Vagina (tissue), 2 donors: Measurements from ENCODE around the gene TNFAIP3. TPM values are rescaled to one million over a fixed set of nuclear protein-coding genes. Genes with fewer than 3 reads are reported as not detected.
"Not testable (repeated sequence)": the region's sequence is repeated elsewhere in the genome, so short reads cannot be mapped to it uniquely, and the experiment has no call there.

ENCODE experiments used
- DNase-seq, 2 donors: peaks; one replicate each; pipeline ENCODE4 v3.0.0-alpha.2; 2017; ENCODE audit errors: extremely low spot score in 2 of 2
- H3K27ac ChIP-seq: fragments of 200-600 bp; sonication (generic); one replicate; pipeline ENCODE4 v1.5.1; 2019
- H3K27me3 ChIP-seq: fragments of 200-600 bp; sonication (generic); one replicate; pipeline ENCODE4 v1.5.1; 2019
- H3K36me3 ChIP-seq, 2 donors: fragments of 200-600 bp; sonication (generic); one replicate each; pipeline ENCODE4 v1.5.1; 2017 to 2019
- H3K4me1 ChIP-seq: fragments of 200-600 bp; sonication (generic); one replicate; pipeline ENCODE4 v1.5.1; 2019
- H3K4me3 ChIP-seq, 2 donors: fragments of 200-600 bp; sonication (generic); 1 replicate in 1 of 2; 2 replicates in 1 of 2; pipeline ENCODE4 v1.5.1; 2016 to 2019
- H3K9me3 ChIP-seq: fragments of 200-600 bp; sonication (generic); one replicate; pipeline ENCODE4 v1.5.1; 2019
- CTCF ChIP-seq, 3 experiments: fragments of 450-650 bp in 2 of 3; fragments of 200-600 bp in 1 of 3; sonication (generic) in 1 of 3; IDR thresholded peaks; one replicate each; pipeline ENCODE4 v1.5.1; 2017 to 2019; ENCODE audit warnings: antibody characterized with exemption in 3 of 3, mild to moderate bottlenecking in 2 of 3, moderate library complexity in 2 of 3
- POLR2A ChIP-seq, 2 donors: fragments of 450-650 bp; IDR thresholded peaks; one replicate each; pipeline ENCODE4 v1.6.1; 2017; ENCODE audit warnings: antibody characterized with exemption in 2 of 2, mild to moderate bottlenecking in 2 of 2, moderate library complexity in 2 of 2
- POLR2AphosphoS5 ChIP-seq, 2 donors: sonication (generic); formaldehyde crosslinking; IDR thresholded peaks; one replicate each; pipeline ENCODE4 v1.9.0; 2017; ENCODE audit warnings: antibody characterized with exemption in 2 of 2, mild to moderate bottlenecking in 2 of 2, low read depth in 1 of 2; ENCODE audit not compliant: insufficient read depth in 1 of 2
- intact Hi-C: fragments of 100-400 bp; cut with DNase I; formaldehyde crosslinking; loops from one replicate; pipeline ENCODE4 v1.15.1; 2023
- total RNA-seq: library from RNA; depleted of rRNA; stranded (reverse); fragments of >200 nt; gene quantifications from one replicate; pipeline ENCODE4 v1.2.3, GENCODE V29; 2016

Gene TNFAIP3
- total RNA-seq, 1 donor from 2014 or later, result 28.5 TPM

GRCh38 chr6:137836788-137837187 is 30.3 kb upstream of the TNFAIP3 start:
- H3K27ac ChIP-seq, result no peak overlapping the region
- no peaks in the 10 kb centered on the region for H3K36me3 ChIP-seq
- H3K4me3 ChIP-seq, result no peak overlapping the region
- H3K9me3 ChIP-seq, result no peaks in the 10 kb centered on the region
- no peak for DNase-seq
- TF ChIP-seq CTCF (IDR thresholded peaks at IDR 0.05), result no peak
- no peak for TF ChIP-seq POLR2AphosphoS5 (IDR thresholded peaks at IDR 0.05; ENCODE audit: insufficient read depth in 1 of 2, low read depth in 1 of 2)
- TF ChIP-seq POLR2A (IDR thresholded peaks at IDR 0.05), result no peak
- H3K27me3 ChIP-seq, result no peaks in the 10 kb centered on the region
- intact Hi-C loops, result no loop called here
- peaks cover 3% of the 10 kb centered on the region for H3K4me1 ChIP-seq

- H3K36me3 ChIP-seq, H3K4me3 ChIP-seq, intact Hi-C loops, DNase-seq, H3K4me1 ChIP-seq, H3K27ac ChIP-seq, H3K9me3 ChIP-seq, H3K27me3 ChIP-seq: not testable (repeated sequence)
Observed at GRCh38 chr6:137838090-137838489, 29.0 kb upstream of the TNFAIP3 start.

- DNase-seq, H3K27me3 ChIP-seq, H3K36me3 ChIP-seq, H3K27ac ChIP-seq, H3K4me1 ChIP-seq, H3K4me3 ChIP-seq, intact Hi-C loops, H3K9me3 ChIP-seq: not testable (repeated sequence)
Observed at GRCh38 chr6:137838597-137838996, 28.5 kb upstream of the TNFAIP3 start.

GRCh38 chr6:137839076-137839475 is 28.0 kb upstream of the TNFAIP3 start:
- no peaks in the 10 kb centered on the region for H3K9me3 ChIP-seq
- H3K36me3 ChIP-seq, result no peaks in the 10 kb centered on the region
- no peak for DNase-seq
- TF ChIP-seq POLR2A (IDR thresholded peaks at IDR 0.05) (no peak), POLR2AphosphoS5 (IDR thresholded peaks at IDR 0.05; ENCODE audit: insufficient read depth in 1 of 2, low read depth in 1 of 2) (no peak)
- intact Hi-C loops, result no loop called here
- H3K4me3 ChIP-seq, result no peak overlapping the region
- no peaks in the 10 kb centered on the region for H3K27me3 ChIP-seq
- H3K27ac ChIP-seq, result no peak overlapping the region
- H3K4me1 ChIP-seq, result no peaks in the 10 kb centered on the region

GRCh38 chr6:137840252-137840651 is 26.8 kb upstream of the TNFAIP3 start:
- TF ChIP-seq POLR2A (IDR thresholded peaks at IDR 0.05) (no peak), POLR2AphosphoS5 (IDR thresholded peaks at IDR 0.05; ENCODE audit: insufficient read depth in 1 of 2, low read depth in 1 of 2) (no peak), CTCF (IDR thresholded peaks at IDR 0.05) (no peak)
- Histone ChIP-seq H3K9me3 (no peaks in the 10 kb centered on the region), H3K36me3 (no peaks in the 10 kb centered on the region), H3K27me3 (no peaks in the 10 kb centered on the region), H3K4me1 (no peaks in the 10 kb centered on the region), H3K4me3 (no peak overlapping the region), H3K27ac (no peak overlapping the region)
- DNase-seq, result no peak
- intact Hi-C loops, result no loop called here

GRCh38 chr6:137843211-137843610 is 23.8 kb upstream of the TNFAIP3 start:
- Histone ChIP-seq H3K27ac (no peak overlapping the region), H3K9me3 (no peaks in the 10 kb centered on the region), H3K4me3 (no peak overlapping the region), H3K27me3 (no peaks in the 10 kb centered on the region), H3K4me1 (no peaks in the 10 kb centered on the region), H3K36me3 (no peaks in the 10 kb centered on the region)
- no peak for TF ChIP-seq CTCF (IDR thresholded peaks at IDR 0.05)
- TF ChIP-seq POLR2AphosphoS5 (IDR thresholded peaks at IDR 0.05; ENCODE audit: insufficient read depth in 1 of 2, low read depth in 1 of 2), result no peak
- TF ChIP-seq POLR2A (IDR thresholded peaks at IDR 0.05), result no peak
- intact Hi-C loops, result no loop called here
- no peak for DNase-seq

- H3K27me3 ChIP-seq, H3K36me3 ChIP-seq, DNase-seq, intact Hi-C loops, H3K9me3 ChIP-seq, H3K4me1 ChIP-seq, H3K4me3 ChIP-seq, H3K27ac ChIP-seq: not testable (repeated sequence)
Observed at GRCh38 chr6:137844327-137844726, 22.7 kb upstream of the TNFAIP3 start.

- intact Hi-C loops, result not testable (repeated sequence)
Observed at GRCh38 chr6:137844773-137845172, 22.3 kb upstream of the TNFAIP3 start.

More at GRCh38 chr6:137844773-137845172, 22.3 kb upstream of the TNFAIP3 start:
- not testable (repeated sequence) for H3K27me3 ChIP-seq, H3K4me3 ChIP-seq, H3K9me3 ChIP-seq, DNase-seq, H3K27ac ChIP-seq, H3K36me3 ChIP-seq
- H3K4me1 ChIP-seq, result peaks cover 10% of the 10 kb centered on the region
